Panc1 (cell line): ENCODE measurements around the gene PRMT9. TPM values are rescaled to one million over a fixed set of nuclear protein-coding genes. Genes with fewer than 3 reads are reported as not detected.
A peak's percentile ranks its signal among the peaks of the same experiment; 100 is the strongest.

ENCODE experiments used
- ATAC-seq: fragments of 200-7000 bp; cut with Tn5 transposase; 2 replicates; pipeline ENCODE4 v1.9.1; 2020; ENCODE audit warnings: mild to moderate bottlenecking, moderate library complexity
- BruUV-seq: library from RNA; stranded (reverse); fragments of 400-500 nt; replicated peaks from 2 replicates; lab custom pipeline; 2021; lab: Mats Ljungman, UMichigan
- CTCF ChIA-PET: fragments of 300-600 bp; sonication (Branson Sonifier 250); formaldehyde crosslinking; loops from one replicate; lab custom pipeline; 2022; ENCODE audit warnings: antibody characterized with exemption; lab: Charles Lee
- POLR2A ChIA-PET: fragments of 300-600 bp; sonication (Branson Sonifier 250); formaldehyde crosslinking; loops from one replicate; lab custom pipeline; 2022; ENCODE audit warnings: antibody characterized with exemption; lab: Charles Lee
- DNase-seq: peaks from one replicate; pipeline ENCODE4 v3.0.0-alpha.2; 2010; ENCODE audit warnings: low read depth, low spot score
- H3K27ac ChIP-seq: 2 replicates; pipeline ENCODE4 v1.5.1; 2011; ENCODE audit warnings: mild to moderate bottlenecking, low read length, inconsistent platforms
- H3K27me3 ChIP-seq: fragments of 200-500 bp; sonication (Bioruptor generic); 2 replicates; pipeline ENCODE4 v1.6.0; 2014; ENCODE audit warnings: low read length, inconsistent platforms; ENCODE audit not compliant: control insufficient read depth, insufficient read depth
- H3K36me3 ChIP-seq: fragments of 200-500 bp; sonication (Bioruptor generic); 2 replicates; pipeline ENCODE4 v1.5.1; 2014; ENCODE audit warnings: inconsistent platforms, mild to moderate bottlenecking, low read length, moderate library complexity; ENCODE audit not compliant: control insufficient read depth, insufficient read depth
- H3K4me1 ChIP-seq: 2 replicates; pipeline ENCODE4 v1.5.1; 2011; ENCODE audit warnings: inconsistent platforms, mild to moderate bottlenecking, low read length, moderate library complexity; ENCODE audit not compliant: control insufficient read depth, insufficient read depth
- H3K4me3 ChIP-seq, 2 experiments: 2 replicates each; pipeline ENCODE4 v1.5.1; 2011 to 2012; ENCODE audit warnings: low read depth in 2 of 2, low read length in 2 of 2, mild to moderate bottlenecking in 2 of 2, inconsistent platforms in 1 of 2, moderate library complexity in 1 of 2
- H3K9me3 ChIP-seq: fragments of 200-500 bp; sonication (Bioruptor generic); 2 replicates; pipeline ENCODE4 v1.5.1; 2014; ENCODE audit warnings: low read depth, mild to moderate bottlenecking, inconsistent platforms, low read length, moderate library complexity; ENCODE audit not compliant: control insufficient read depth, insufficient read depth
- POLR2AphosphoS5 ChIP-seq: IDR thresholded peaks from 2 replicates; pipeline ENCODE4 v1.6.1; 2012; ENCODE audit warnings: mild to moderate bottlenecking, low read depth, low read length, moderate library complexity
- SIN3A ChIP-seq: IDR thresholded peaks from 2 replicates; pipeline ENCODE4 v1.6.1; 2012; ENCODE audit warnings: low read depth, mild to moderate bottlenecking, low read length, moderate library complexity, borderline replicate concordance; ENCODE audit not compliant: insufficient read depth
- TCF7L2 ChIP-seq: IDR thresholded peaks from 2 replicates; pipeline ENCODE4 v1.6.1; 2011; ENCODE audit warnings: mild to moderate bottlenecking, low read depth, low read length, inconsistent platforms
- in situ Hi-C: cut with HindIII; loops from 2 replicates; pipeline ENCODE4 v1.10.0; 2016; ENCODE audit warnings: low sequenced_read_pairs, low pct_unique_long_range_greater_than_20kb
- intact Hi-C: fragments of 100-400 bp; cut with micrococcal nuclease; formaldehyde crosslinking; loops from one replicate; pipeline ENCODE4 v1.10.0; 2022; ENCODE audit not compliant: unreplicated experiment
- total RNA-seq: library from RNA; stranded (reverse); gene quantifications from one replicate; pipeline ENCODE4 v1.2.1, GENCODE V29; 2021; ENCODE audit not compliant: unreplicated experiment
- TF ChIP-seq, protein P1 (sequence below): fragments of 450-650 bp; IDR thresholded peaks from 2 replicates; pipeline ENCODE4 v1.5.1; 2017; ENCODE audit warnings: mild to moderate bottlenecking
- TF ChIP-seq, protein P2 (sequence below), 2 experiments: IDR thresholded peaks; 2 replicates each; pipeline ENCODE4 v1.6.1; 2011 to 2012; ENCODE audit warnings: low read depth in 2 of 2, control low read depth in 1 of 2, low read length in 1 of 2, mild to moderate bottlenecking in 1 of 2, moderate library complexity in 1 of 2; ENCODE audit not compliant: insufficient read depth in 1 of 2

The PRMT9 gene
- total RNA-seq, 1 experiment from 2014 or later: 4.4 TPM

GRCh38 chr4:147591106-147591505, 92.9 kb downstream of the PRMT9 start:
- Histone ChIP-seq H3K27me3 (no peaks in the 10 kb centered on the region), H3K4me3 (no peak overlapping the region), H3K36me3 (no peaks in the 10 kb centered on the region), H3K4me1 (no peaks in the 10 kb centered on the region), H3K9me3 (no peaks in the 10 kb centered on the region), H3K27ac (no peak overlapping the region)
- no peak for TF ChIP-seq POLR2AphosphoS5
- TF ChIP-seq SIN3A: no peak
- TF ChIP-seq, protein P1, sequence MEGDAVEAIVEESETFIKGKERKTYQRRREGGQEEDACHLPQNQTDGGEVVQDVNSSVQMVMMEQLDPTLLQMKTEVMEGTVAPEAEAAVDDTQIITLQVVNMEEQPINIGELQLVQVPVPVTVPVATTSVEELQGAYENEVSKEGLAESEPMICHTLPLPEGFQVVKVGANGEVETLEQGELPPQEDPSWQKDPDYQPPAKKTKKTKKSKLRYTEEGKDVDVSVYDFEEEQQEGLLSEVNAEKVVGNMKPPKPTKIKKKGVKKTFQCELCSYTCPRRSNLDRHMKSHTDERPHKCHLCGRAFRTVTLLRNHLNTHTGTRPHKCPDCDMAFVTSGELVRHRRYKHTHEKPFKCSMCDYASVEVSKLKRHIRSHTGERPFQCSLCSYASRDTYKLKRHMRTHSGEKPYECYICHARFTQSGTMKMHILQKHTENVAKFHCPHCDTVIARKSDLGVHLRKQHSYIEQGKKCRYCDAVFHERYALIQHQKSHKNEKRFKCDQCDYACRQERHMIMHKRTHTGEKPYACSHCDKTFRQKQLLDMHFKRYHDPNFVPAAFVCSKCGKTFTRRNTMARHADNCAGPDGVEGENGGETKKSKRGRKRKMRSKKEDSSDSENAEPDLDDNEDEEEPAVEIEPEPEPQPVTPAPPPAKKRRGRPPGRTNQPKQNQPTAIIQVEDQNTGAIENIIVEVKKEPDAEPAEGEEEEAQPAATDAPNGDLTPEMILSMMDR: no peak
- TF ChIP-seq TCF7L2: no peak
- TF ChIP-seq, protein P2, sequence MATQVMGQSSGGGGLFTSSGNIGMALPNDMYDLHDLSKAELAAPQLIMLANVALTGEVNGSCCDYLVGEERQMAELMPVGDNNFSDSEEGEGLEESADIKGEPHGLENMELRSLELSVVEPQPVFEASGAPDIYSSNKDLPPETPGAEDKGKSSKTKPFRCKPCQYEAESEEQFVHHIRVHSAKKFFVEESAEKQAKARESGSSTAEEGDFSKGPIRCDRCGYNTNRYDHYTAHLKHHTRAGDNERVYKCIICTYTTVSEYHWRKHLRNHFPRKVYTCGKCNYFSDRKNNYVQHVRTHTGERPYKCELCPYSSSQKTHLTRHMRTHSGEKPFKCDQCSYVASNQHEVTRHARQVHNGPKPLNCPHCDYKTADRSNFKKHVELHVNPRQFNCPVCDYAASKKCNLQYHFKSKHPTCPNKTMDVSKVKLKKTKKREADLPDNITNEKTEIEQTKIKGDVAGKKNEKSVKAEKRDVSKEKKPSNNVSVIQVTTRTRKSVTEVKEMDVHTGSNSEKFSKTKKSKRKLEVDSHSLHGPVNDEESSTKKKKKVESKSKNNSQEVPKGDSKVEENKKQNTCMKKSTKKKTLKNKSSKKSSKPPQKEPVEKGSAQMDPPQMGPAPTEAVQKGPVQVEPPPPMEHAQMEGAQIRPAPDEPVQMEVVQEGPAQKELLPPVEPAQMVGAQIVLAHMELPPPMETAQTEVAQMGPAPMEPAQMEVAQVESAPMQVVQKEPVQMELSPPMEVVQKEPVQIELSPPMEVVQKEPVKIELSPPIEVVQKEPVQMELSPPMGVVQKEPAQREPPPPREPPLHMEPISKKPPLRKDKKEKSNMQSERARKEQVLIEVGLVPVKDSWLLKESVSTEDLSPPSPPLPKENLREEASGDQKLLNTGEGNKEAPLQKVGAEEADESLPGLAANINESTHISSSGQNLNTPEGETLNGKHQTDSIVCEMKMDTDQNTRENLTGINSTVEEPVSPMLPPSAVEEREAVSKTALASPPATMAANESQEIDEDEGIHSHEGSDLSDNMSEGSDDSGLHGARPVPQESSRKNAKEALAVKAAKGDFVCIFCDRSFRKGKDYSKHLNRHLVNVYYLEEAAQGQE (IDR thresholded peaks at IDR 0.05; ENCODE audit: insufficient read depth in 1 of 2, low read depth in 2 of 2, low read length in 1 of 2): no peak
- in situ Hi-C loops (no loop called here), intact Hi-C loops (loop anchor here (2.0 to 5.0 kb wide), 2 partner anchors 430 to 574 kb away; no protein-coding TSS in a partner anchor)
- no TSS peak for BruUV-seq
- POLR2A ChIA-PET: no interaction called here
- CTCF ChIA-PET: interaction anchor here (0.6 to 1.4 kb wide), 3 partner anchors 72 to 430 kb away, joined by 3 to 6 read pairs (median 3); no protein-coding TSS in a partner anchor
- ATAC-seq (no peak), DNase-seq (no peak)

GRCh38 chr4:147590249-147590920, 93.6 kb downstream of the PRMT9 start:
- CTCF ChIA-PET: interaction anchor here (0.6 to 1.4 kb wide), 3 partner anchors 72 to 429 kb away, joined by 3 to 6 read pairs (median 3); no protein-coding TSS in a partner anchor
- intact Hi-C loops: loop anchor here (1.0 to 5.0 kb wide), 4 partner anchors 71 to 573 kb away; no protein-coding TSS in a partner anchor
- ATAC-seq (no peak), DNase-seq (peak; percentile 38)
- TF ChIP-seq, protein P1: peak; percentile 70; the same call in 1 of the 2 replicates
- TF ChIP-seq, protein P2 (IDR thresholded peaks at IDR 0.05; ENCODE audit: insufficient read depth in 1 of 2, low read depth in 2 of 2, low read length in 1 of 2): no peak
- Histone ChIP-seq H3K27ac (no peak overlapping the region), H3K4me1 (no peaks in the 10 kb centered on the region), H3K36me3 (no peaks in the 10 kb centered on the region), H3K9me3 (no peaks in the 10 kb centered on the region), H3K4me3 (no peak overlapping the region), H3K27me3 (no peaks in the 10 kb centered on the region)
- in situ Hi-C loops: no loop called here
- no TSS peak for BruUV-seq
- POLR2A ChIA-PET: no interaction called here
